HUDEP-2 (cell line): ENCODE results near the gene CDH16.

ENCODE experiments used
- DNase-seq, 76 experiments: peaks; one replicate each; lab custom pipeline; 2025; ENCODE audit not compliant: unreplicated experiment in 76 of 76; lab: John Stamatoyannopoulos, UW

The CDH16 gene

DNA sequence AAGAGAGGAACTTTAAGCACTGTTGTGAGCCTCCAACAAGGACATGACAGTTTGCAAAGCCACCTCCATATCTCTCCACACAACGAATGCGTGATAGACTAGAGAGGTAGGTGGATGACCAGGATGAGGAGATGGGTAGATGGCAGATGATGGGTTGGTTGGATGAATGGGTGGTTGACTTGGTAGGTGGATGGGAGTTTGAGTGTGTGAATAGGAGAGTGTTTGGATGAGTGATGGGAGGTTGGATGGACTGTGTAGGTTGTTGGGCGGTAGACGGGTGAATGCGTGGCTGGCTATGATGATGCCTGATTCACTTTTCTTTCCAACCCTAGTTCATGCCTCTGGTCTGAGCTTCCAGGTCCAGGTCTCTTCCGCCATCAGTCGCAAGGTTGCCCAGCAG is 4.1 kb downstream of the CDH16 start:
- DNase-seq = no peak

DNA sequence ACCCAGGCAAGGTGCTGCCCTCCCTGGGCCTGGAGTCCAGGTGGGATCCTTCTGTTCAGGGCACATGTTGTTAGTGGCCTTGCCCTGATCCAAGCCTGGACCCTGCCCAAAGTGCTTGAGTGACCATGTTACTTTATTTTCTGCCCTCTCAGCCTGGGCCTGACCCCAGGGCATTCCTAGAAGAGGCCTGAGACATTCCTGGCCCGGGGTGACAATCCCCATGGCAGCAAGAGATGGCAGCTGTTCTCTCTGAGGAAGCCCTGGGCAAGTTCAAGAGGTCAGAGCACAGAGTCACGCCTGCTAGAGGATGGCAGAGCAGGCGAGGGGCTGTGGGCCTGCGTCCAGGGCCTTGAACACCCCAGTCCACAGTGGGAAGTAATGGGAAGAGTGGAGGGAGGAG is 5.0 kb downstream of the CDH16 start:
- DNase-seq = no peak

DNA sequence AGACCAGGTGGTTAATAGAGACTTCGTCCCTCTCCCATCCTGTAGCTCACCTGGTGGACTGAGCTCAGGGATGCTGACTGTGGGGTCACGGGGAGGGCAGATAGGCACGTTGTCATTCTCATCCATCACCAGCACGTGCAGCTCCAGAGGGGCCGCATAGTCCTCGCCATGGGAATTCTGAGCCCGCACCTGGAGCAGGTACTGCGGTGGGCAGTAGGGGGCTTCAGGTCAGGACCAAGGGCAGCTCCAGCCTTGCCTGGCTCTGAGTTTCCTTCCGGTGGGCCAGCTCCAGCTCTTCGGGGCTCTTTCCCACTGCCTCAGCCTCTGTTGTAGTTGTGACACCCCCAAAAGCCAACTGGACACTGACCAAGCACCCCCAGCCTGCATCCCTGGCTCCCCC is 5.6 kb downstream of the CDH16 start:
- DNase-seq = no peak

DNA sequence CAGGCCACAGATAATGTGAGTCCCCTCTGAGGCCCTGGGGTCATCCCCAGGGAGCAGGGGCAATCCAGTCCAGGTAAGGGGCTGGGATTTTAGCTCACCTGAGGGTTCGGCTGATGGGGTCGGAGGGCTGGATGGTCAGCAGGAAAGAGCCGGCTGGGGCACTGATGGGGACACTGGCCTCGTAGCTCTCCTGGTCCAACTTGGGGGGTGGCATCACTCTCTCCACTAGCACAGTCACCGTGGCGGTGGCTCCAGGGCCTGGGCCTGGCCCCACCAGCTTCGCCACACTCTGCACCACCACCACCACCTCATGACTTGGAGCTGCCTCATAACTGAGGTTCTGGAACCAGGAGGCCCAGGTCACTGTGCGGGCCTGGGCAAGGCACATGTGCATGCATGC is 6.9 kb downstream of the CDH16 start:
- DNase-seq = no peak

DNA sequence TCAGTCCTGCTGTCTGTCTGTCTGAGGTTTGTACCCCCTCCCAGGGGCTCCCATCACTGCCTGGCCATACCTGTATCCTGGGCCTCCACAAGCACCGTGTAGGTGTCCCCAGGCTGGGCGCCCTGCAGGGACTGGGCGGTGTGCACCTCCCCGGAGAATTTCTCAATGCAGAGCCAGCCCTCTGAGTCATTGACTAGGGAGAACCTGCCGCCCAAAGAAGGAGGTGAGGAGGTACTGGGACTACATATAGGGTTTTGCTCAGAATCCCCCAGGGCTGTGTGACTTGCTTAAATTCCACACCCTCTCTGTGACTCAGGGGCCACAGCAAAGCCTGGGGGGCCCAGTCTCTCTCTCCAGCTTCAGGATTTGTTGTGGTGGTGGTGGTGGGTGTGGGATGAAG is 7.6 kb downstream of the CDH16 start:
- DNase-seq = no peak

DNA sequence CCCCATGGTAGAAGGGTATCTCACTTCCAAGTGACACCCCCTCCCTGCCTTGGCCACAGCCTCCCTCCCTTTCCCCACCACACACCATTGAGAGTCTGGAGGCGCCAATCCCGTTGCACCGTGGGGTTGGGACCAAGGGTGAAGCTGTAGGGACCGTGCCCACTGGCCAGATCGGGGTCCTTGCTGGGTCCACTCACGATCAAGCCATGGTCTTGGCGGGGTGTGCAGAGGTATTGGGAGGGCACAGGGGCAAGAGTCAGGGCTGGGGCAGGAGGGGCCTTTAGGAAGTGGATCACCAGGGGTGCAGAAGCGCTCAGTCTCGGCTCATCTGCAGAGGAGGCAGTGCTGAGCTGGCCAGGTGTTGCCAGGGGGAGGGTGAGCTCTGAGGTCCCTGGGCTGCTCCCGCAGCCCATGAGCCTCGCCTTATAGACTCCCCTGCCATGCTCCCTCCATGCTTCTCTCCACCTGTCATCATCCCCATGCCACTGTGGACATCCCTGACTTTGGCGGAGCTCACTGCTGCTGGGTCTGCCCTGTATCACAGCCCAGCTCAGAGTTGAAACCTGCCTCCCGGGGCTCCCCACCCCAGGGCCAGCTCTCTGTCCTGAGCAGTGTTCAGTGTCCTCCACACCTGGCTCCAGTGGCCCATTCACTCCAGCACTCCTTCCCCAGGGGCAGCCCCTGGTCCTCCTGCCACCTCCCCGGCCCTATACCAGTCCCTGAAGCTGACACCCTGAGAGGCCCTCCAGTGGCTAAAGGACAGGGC is 8.3 kb downstream of the CDH16 start:
- DNase-seq = no peak

DNA sequence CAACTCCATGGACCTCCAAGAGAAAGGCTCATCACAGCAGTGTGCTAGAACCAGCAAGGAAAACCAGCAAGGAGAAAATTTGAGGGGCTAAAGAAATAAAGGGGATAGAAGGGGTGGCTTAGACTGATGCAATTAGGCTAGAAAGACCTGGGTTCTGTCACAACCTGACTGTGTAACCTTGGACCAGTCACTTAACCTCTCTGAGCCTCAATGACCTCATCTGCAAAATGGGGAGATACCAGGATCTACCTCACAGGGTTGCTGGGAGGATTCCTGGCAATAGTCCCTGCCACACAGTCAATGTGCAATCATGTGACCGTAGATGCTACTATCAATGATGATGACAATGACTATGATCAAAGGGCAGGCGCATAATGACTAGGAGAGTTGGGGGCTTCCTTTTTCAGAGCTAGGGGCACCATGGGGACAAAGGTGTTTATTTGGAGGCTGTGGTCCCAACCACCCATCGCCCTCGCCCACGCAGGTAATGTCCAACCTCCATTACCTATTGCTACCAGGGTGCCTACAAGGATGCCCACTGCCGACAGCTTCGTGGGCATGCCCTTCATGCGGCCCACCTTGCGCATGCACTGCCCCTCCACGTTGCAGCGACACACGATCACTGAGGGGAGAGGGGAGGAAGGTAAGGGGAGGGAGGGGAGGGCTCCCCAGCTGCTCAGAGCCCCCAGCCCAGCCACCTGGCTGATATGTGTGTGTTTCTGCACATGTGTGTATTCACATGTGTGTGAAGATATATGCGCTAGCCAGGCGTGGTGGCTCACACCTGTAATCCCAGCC is 9.7 kb downstream of the CDH16 start:
- DNase-seq = no peak

DNA sequence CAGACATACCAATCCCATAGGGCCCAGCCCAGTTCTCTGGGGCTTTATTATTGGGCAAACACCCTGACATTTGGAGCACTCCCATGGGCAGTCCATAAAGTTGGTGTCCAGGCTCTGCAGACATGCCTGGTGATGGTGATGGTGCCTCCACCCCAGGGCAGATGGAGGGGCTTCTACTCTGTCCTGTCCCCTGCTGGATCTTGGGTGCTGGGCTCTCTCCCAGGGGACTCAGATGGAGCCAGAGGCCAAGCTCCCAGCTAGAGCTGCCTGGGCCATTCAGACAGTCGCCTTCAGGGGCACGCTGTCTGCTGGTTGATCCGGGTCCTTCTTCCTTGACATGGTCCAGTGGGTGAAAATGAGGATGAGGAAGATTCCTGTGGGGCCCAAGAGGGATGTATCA is 10.6 kb downstream of the CDH16 start:
- no peak for DNase-seq

DNA sequence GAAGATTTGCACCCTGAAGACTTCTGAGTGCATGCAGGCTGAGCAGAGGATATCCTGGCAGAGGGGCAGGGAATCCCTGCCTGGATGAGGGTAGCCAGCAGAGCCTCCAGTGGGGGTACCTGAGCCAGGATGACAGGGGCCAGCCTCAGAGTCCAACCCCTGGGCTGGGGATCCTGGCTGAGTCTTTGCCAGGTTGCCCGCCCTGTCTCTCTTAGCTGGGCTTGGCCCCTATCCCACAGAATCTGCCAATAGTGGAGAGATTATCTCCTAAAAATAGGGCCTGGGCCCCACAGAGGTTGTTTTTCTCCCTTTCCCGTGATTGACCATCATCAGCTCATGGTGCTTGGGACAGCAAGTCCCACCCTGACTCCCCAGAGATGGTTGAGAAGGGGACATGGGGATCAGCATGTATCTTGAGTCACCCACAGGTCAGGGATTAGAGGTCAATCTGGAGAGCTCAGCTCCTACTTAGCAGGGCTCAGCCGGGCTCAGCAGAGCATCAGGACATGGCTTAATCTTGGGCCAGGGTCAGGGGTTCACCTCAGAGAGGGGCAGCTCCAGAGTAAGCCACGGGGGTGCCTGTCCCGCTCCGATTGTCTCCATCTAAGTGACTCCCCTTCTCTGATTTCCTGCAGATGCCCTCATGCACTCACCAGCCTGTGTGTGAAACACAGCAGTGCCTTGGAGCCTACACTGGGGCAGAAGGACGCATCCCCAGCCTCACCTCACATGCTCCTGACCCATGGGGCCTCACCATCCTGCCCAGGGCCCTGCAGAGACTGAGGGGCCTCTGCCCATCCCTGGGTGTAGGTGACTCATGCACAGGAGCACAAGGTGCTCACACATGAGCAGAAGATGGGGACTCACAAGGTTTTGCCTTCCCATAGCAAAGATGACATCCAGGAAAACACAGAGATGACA is 11.5 kb downstream of the CDH16 start:
- DNase-seq = no peak

DNA sequence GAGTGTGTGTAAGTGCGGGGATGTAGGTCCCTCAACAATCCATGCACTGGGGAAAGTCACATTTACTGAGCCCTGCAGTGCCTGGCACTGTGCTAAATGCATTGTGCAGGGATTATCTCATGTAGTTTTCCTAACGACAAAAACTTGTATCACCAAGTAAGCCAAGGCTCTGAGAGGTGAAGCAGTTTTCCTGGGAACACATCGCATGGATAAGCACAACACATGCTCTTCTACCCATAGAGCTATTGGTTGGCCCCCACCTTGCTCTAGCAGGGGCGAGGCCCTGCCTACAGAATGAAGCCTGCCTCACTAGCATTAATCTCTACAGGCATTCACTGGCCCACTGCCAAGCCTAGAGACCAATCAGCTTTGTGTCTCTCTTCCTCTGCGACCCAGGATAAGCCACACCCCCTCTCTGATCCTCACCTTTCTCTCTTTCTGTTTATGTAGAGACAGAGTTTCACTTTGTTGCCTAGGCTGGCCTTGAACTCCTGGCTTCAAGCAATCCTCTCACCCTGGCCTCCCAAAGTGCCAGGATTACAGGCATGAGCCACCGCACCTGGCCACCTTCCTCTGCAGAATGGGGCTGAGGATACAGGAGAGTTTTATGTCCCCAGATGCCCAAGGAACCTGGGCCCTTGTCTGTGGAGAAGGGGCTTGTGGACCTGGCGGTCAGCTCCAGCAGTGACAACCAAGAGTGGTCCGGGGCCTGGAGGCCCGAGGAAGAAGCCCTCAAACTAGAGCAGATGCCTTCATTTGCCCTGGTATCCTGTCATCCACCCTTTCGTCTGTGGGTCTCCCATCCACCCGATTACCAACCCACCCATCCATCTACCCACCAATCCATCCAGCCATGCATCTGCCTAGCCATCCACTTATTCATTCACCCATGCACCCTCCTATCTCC is 12.8 kb downstream of the CDH16 start:
- peak in 73 of 76 experiments; percentile 7 to 93 (median 83) for DNase-seq

DNA sequence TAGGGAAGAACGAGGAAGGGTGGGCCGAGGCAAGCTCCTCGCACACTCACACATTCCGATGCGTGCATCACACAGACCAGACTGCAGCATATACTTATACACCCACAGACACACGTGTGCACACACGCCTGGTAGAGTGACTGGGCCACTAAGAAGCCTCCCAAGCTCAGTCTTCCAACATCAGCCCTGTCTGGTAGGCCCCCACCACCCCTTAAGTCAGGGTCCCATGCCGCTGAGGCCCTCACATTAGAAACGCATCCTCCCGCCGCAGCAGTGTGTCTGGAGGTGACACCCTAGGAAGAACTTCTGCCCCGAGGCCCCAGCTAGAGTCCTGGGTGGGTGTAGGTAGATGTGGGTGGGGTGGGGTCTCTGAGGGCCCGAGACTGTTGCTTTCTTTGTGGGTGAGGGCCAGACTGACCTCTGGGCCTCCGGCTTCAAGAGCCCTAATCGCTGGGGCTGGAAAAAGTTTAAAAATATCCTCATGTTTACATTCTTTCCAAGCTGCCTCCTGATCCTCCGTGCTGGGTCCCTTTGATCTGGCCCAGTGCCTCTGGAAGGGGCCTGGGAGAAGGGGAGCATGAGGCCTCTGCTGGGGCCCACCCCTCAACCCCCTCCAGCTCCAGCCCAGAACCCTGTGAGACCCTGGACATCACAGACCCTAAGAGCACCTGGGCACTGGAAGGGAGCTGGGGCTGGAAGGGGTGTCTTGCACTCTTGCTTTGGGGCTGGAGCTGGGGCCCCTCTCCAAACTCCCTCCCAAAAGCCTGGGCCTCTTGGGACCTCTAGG is 13.6 kb downstream of the CDH16 start:
- DNase-seq = no peak

DNA sequence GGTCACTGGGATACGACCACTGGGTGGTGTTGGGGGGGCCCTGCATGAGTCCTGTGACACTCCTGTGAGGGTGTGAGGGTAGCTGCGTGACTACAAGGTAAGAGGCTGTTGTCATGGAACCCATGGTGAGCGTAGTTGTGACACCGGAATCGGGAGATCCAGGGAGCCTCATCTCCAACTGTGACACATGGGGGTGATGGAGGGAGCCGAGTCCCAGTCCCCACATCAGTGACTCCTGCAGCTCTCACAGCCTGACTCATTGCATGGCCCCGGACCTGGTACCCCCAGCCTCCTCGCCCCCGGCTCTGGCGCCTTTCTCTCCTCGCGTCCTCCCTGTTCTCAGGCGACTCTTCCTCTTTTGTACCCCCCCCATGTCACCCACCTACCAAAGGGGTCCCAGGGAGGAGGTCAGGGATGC is 14.2 kb downstream of the CDH16 start:
- no peak for DNase-seq

DNA sequence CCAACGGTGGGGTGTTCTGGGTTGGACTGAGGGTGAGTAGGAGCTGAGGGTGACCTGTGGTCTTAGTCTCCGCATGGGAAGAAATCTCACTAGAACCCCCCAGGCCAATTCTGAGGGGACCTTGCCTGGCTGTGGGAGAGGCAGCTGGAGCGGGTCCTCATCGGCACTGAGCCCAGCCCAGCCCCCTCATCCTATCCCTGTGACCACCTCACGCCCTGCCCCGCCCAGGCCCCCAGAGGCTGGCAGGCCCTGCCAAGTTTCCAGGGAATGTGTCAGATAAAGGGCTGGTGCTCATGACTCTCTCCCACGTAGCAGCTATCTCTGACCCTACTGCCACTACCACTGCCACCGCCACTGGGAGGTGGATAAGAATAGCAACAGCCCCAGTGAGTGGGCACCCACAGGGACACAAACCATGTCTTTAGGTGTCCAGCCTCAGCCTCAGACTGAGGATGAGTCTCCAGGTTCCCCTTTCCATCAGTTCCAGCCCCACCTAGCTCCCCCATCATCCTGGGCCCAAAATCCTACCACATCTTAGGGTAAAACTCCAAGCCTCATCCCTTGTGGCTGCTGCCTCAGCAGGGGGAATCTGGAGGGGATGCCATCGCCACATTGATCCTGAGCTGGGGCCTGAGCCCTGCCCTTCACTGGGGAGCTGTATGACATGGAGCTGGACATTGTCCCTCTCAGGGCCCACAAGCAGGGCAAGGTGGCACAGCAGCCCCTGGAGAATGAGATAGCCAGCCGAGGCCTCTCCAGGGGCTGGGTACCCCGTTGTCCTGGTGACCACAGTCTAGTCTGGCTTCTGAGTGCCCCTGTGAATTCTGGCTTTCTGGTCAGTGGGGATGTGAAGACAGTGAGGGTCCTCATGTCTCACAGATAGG is 14.9 kb downstream of the CDH16 start:
- DNase-seq = peak in 70 of 76 experiments; percentile 13 to 83 (median 54)

DNA sequence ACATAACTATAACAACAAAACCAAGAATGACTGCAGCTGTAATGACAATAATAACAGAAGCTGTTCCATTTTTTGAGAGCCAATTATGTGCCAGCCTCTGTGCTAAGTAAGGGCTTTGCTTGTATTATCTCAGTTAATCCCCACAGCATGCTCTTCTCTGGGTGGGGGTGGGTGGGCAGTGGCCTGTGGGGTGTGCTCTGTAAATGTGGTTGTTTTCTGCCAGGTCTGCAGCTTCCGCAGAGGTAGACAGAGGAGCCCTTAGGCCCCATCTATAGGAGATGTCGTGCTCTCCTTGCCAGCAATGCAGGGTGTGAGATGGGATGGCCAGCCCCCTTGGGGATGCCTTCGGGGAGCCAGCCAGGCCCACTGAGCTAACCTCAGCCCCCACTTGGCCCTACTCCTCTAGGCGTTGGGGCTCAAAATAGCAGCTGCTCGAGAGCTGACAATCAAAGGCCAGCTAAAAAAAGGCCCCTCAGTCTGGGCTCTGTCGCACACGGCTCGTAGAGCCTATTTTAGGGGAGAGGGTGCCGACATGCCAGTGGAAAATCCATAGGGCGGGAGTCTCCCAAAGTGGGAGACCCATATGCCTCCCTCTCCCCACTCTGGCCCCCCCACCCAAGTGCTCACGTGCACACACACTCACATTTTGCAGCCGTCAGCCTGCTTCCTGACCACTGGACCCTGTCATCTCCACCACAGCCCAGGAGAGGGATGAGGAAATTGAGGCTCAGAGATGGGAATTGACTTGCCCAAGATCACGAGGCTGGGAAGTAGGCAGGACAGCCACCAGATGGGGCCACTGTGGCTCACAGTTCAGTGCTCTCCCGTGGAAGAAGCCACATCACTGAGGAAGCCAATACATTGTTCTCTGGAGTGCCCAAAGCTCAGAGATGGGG is 15.8 kb downstream of the CDH16 start:
- peak in 18 of 76 experiments; percentile 12 to 62 (median 42) for DNase-seq

DNA sequence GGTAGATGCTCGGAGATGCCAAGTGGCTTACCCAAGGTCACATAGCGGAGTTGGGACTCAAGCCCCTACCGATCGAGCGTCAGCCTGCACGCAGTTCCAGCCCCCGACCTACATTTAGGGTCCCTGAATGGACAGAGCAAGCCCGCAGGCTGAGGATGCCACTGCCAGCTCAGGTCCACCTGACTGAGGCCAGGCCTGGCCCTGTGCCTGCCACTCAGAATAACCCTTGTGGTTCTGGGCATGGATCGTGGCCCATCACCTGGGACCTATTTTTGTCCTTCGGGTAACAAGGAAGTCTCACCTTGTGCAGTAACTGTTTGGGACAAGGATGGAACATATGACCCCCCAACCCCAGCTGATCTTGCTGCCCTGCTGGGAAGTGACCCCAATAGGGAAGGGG is 17.1 kb downstream of the CDH16 start:
- DNase-seq = no peak

DNA sequence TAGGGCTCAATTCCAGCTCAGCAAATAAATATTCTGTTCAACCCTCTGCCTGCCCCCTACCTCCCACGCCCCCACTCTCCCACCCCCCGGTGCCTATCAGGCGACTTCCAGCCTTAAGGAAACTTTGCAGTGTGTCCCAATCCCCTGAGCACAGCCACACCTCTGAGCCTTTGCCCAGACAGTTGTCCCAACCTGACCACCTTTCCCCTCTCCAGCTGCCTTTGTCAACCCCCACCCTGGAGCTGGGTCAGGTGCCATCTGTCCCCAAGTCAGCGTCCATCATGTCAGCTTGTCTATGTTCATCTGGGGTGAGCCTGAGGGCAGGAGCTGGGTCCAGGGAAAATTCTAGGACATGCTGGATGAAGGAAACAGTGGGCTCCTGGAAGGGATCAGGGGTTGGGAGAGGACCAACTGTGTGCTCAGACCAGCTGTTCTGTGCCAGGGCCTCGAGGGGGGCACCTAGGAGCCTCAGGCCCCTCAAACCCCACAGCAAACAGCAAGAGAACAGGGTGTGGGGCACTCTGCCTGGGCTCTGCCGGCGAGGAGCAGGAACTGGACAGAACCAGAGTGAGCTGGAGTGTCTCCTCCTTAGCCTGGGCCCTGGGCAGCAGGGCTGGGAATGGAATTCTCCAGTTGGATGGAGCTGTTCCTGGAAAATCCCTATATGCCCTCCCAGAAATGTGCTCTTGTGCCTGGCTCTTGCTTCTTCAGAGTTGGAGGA is 17.8 kb downstream of the CDH16 start:
- no peak for DNase-seq
